HTR-8/SVneo (cell line): ENCODE data around the gene GCG.

Experiments
- DNase-seq: peaks from one replicate; pipeline ENCODE4 v3.0.0; 2011; ENCODE audit warnings: low spot score, mixed read lengths; ENCODE audit not compliant: insufficient read length
- FAIRE-seq: peaks from 2 replicates; lab custom pipeline; 2011; peaks lifted over from hg19 to GRCh38; lab: Jason Lieb, UNC

GCG gene

GRCh38 chr2:162152147-162152546, at the start of gene GCG:
Gene GCG (minus strand): TSS chr2:162152247. CDS start chr2:162149178, 3,069 bp downstream.
- DNase-seq, result no peak
- FAIRE-seq, result no peak

GRCh38 chr2:162200636-162201035, 48.6 kb upstream of the GCG start:
- FAIRE-seq (no peak), DNase-seq (no peak)

- no peak for DNase-seq
- no peak for FAIRE-seq
These were observed 47.9 kb upstream of the GCG start for GRCh38 chr2:162199913-162200312.

- no peak for FAIRE-seq
- DNase-seq, result no peak
These were observed 46.2 kb upstream of the GCG start for GRCh38 chr2:162198239-162198638.

- DNase-seq, result no peak
- FAIRE-seq, result no peak
These were observed 45.2 kb upstream of the GCG start for GRCh38 chr2:162197069-162197825.

GRCh38 chr2:162196638-162197037, 44.6 kb upstream of the GCG start:
- no peak for DNase-seq
- no peak for FAIRE-seq

- DNase-seq (no peak), FAIRE-seq (no peak)
These were observed 36.4 kb upstream of the GCG start for GRCh38 chr2:162188451-162188850.

GRCh38 chr2:162185541-162186232, 33.6 kb upstream of the GCG start:
- no peak for DNase-seq
- FAIRE-seq, result no peak

- no peak for FAIRE-seq
- no peak for DNase-seq
These were observed 32.9 kb upstream of the GCG start for GRCh38 chr2:162184821-162185450.

GRCh38 chr2:162184359-162184758, 32.3 kb upstream of the GCG start:
- no peak for DNase-seq
- no peak for FAIRE-seq

GRCh38 chr2:162182395-162182794, 30.3 kb upstream of the GCG start:
- no peak for DNase-seq
- FAIRE-seq, result no peak

- FAIRE-seq, result no peak
- no peak for DNase-seq
These were observed 25.3 kb upstream of the GCG start for GRCh38 chr2:162177301-162177700.

- DNase-seq, result no peak
- FAIRE-seq, result no peak
These were observed 23.7 kb upstream of the GCG start for GRCh38 chr2:162175714-162176113.

GRCh38 chr2:162174746-162175145, 22.7 kb upstream of the GCG start:
- FAIRE-seq (no peak), DNase-seq (no peak)

GRCh38 chr2:162172802-162173370, 20.8 kb upstream of the GCG start:
- DNase-seq (no peak), FAIRE-seq (no peak)

- FAIRE-seq, result no peak
- no peak for DNase-seq
These were observed 14.7 kb upstream of the GCG start for GRCh38 chr2:162166745-162167144.

GRCh38 chr2:162166174-162166573, 14.1 kb upstream of the GCG start:
- DNase-seq, result no peak

GRCh38 chr2:162164802-162165201, 12.8 kb upstream of the GCG start:
- no peak for DNase-seq

More at GRCh38 chr2:162166174-162166573, 14.1 kb upstream of the GCG start:
- no peak for FAIRE-seq

GRCh38 chr2:162159446-162159845, 7.4 kb upstream of the GCG start:
- DNase-seq, result no peak
- FAIRE-seq, result no peak

More at GRCh38 chr2:162164802-162165201, 12.8 kb upstream of the GCG start:
- FAIRE-seq, result no peak

- FAIRE-seq, result no peak
- DNase-seq, result no peak
These were observed 4.1 kb upstream of the GCG start for GRCh38 chr2:162156149-162156548.

GRCh38 chr2:162155093-162155492, 3.0 kb upstream of the GCG start:
- FAIRE-seq (no peak), DNase-seq (no peak)
